ENCODE data around the gene ACER1. TPM values are rescaled to one million over a fixed set of nuclear protein-coding genes. Genes with fewer than 3 reads are reported as not detected.

The ACER1 gene
- total RNA-seq, 1 donor from 2014 or later: not detected

GRCh38 chr19:6374161-6374709, 40.8 kb upstream of the ACER1 start:
- intact Hi-C loops (cut with DNase I): no loop called here
- no peak for TF ChIP-seq CTCF (IDR thresholded peaks at IDR 0.05)
- TF ChIP-seq POLR2AphosphoS5 (IDR thresholded peaks at IDR 0.05; ENCODE audit: insufficient read depth in 1 of 2, low read depth in 1 of 2): no peak
- no peak for TF ChIP-seq POLR2A (IDR thresholded peaks at IDR 0.05)
- Histone ChIP-seq H3K36me3 (no peaks in the 10 kb centered on the region), H3K27me3 (no peaks in the 10 kb centered on the region), H3K27ac (peak overlapping the region; percentile 97), H3K9me3 (no peaks in the 10 kb centered on the region), H3K4me1 (peaks cover 19% of the 10 kb centered on the region), H3K4me3 (no peak overlapping the region)
- no peak for DNase-seq (ENCODE audit: extremely low spot score in 2 of 2)

- Histone ChIP-seq H3K27ac (peak overlapping the region; percentile 97), H3K9me3 (no peaks in the 10 kb centered on the region), H3K36me3 (peaks cover 0 to 2% of the 10 kb centered on the region in 2 donors), H3K27me3 (no peaks in the 10 kb centered on the region), H3K4me1 (peaks cover 19% of the 10 kb centered on the region), H3K4me3 (peak overlapping the region; percentile 75 to 85)
- TF ChIP-seq POLR2A (IDR thresholded peaks at IDR 0.05) (no peak), CTCF (IDR thresholded peaks at IDR 0.05) (no peak), POLR2AphosphoS5 (IDR thresholded peaks at IDR 0.05; ENCODE audit: insufficient read depth in 1 of 2, low read depth in 1 of 2) (no peak)
- intact Hi-C loops (cut with DNase I): no loop called here
- no peak for DNase-seq (ENCODE audit: extremely low spot score in 2 of 2)
Observed at GRCh38 chr19:6373813-6374108, 40.3 kb upstream of the ACER1 start.

GRCh38 chr19:6373096-6373812, 39.8 kb upstream of the ACER1 start:
- H3K9me3 ChIP-seq: no peaks in the 10 kb centered on the region
- intact Hi-C loops (cut with DNase I): no loop called here
- H3K4me1 ChIP-seq: peaks cover 19% of the 10 kb centered on the region
- peak overlapping the region; percentile 75 to 85 for H3K4me3 ChIP-seq
- peaks cover 0 to 7% of the 10 kb centered on the region in 2 donors for H3K36me3 ChIP-seq
- TF ChIP-seq CTCF (IDR thresholded peaks at IDR 0.05) (no peak), POLR2A (IDR thresholded peaks at IDR 0.05) (no peak), POLR2AphosphoS5 (IDR thresholded peaks at IDR 0.05; ENCODE audit: insufficient read depth in 1 of 2, low read depth in 1 of 2) (no peak)
- peak in 1 of 2 donors; percentile 98 for DNase-seq (ENCODE audit: extremely low spot score in 2 of 2)
- H3K27me3 ChIP-seq: no peaks in the 10 kb centered on the region
- peak overlapping the region; percentile 97 for H3K27ac ChIP-seq

- peak in 1 of 2 donors; percentile 100 for DNase-seq (ENCODE audit: extremely low spot score in 2 of 2)
- Histone ChIP-seq H3K4me3 (peak within 1 kb of the TSS; percentile 75 to 85), H3K27ac (peak within 1 kb of the TSS; percentile 97), H3K27me3 (no peaks in the 10 kb centered on the region), H3K36me3 (peaks cover 0 to 12% of the 10 kb centered on the region in 2 donors), H3K4me1 (peaks cover 19% of the 10 kb centered on the region), H3K9me3 (no peaks in the 10 kb centered on the region)
- TF ChIP-seq POLR2A (IDR thresholded peaks at IDR 0.05): no peak
- peak; percentile 79 to 90 for TF ChIP-seq POLR2AphosphoS5 (IDR thresholded peaks at IDR 0.05; ENCODE audit: insufficient read depth in 1 of 2, low read depth in 1 of 2)
- intact Hi-C loops (cut with DNase I): no loop called here
Observed at GRCh38 chr19:6372594-6373095, 39.2 kb upstream of the ACER1 start, which contains the start of gene ALKBH7. Gene ALKBH7, plus strand, starts transcription at chr19:6372794. Its CDS starts 27 bp downstream, at chr19:6372821.

- H3K27ac ChIP-seq: no peak overlapping the region
- intact Hi-C loops (cut with DNase I): loop anchor here (10.0 kb wide), 1 partner anchor 150 kb away; no protein-coding TSS in a partner anchor
- H3K4me1 ChIP-seq: peaks cover 16% of the 10 kb centered on the region
- H3K9me3 ChIP-seq: no peaks in the 10 kb centered on the region
- H3K27me3 ChIP-seq: no peaks in the 10 kb centered on the region
- TF ChIP-seq CTCF (IDR thresholded peaks at IDR 0.05) (no peak), POLR2A (IDR thresholded peaks at IDR 0.05) (no peak), POLR2AphosphoS5 (IDR thresholded peaks at IDR 0.05; ENCODE audit: insufficient read depth in 1 of 2, low read depth in 1 of 2) (no peak)
- no peak overlapping the region for H3K4me3 ChIP-seq
- H3K36me3 ChIP-seq: peaks cover 0 to 47% of the 10 kb centered on the region in 2 donors
- DNase-seq (ENCODE audit: extremely low spot score in 2 of 2): no peak
Observed at GRCh38 chr19:6364353-6364752, 30.9 kb upstream of the ACER1 start.
